Common myeloid progenitor, CD34-positive (primary cell): ENCODE data around the gene DDX27.

Experiments used
- CTCF ChIA-PET: fragments of 350-600 bp; sonication (Branson Sonifier 250); formaldehyde crosslinking; loops from one replicate; lab custom pipeline; 2021; ENCODE audit warnings: antibody characterized with exemption; lab: Charles Lee
- POLR2A ChIA-PET: fragments of 350-600 bp; sonication (Branson Sonifier 250); formaldehyde crosslinking; loops from one replicate; lab custom pipeline; 2021; ENCODE audit warnings: antibody characterized with exemption; lab: Charles Lee
- DNase-seq, 3 donors: peaks; one replicate each; pipeline versions ENCODE4 v3.0.0 to v3.0.0-alpha.2; 2013
- H3K27ac ChIP-seq, 2 experiments: 1 replicate in 1 of 2; 2 replicates in 1 of 2; pipeline ENCODE4 v1.7.0; 2013; ENCODE audit warnings: inconsistent platforms in 2 of 2, low read length in 2 of 2, mild to moderate bottlenecking in 2 of 2, low read depth in 1 of 2, moderate library complexity in 1 of 2; ENCODE audit not compliant: severe bottlenecking in 2 of 2, insufficient read depth in 1 of 2, poor library complexity in 1 of 2
- H3K27me3 ChIP-seq, 5 experiments: replicated peaks in 2 of 5; 1 replicate in 3 of 5; 2 replicates in 2 of 5; pipeline versions ENCODE4 v1.6.1 to v1.7.0; 2013; ENCODE audit warnings: low read length in 4 of 5, mild to moderate bottlenecking in 2 of 5, moderate library complexity in 2 of 5, inconsistent platforms in 1 of 5; ENCODE audit not compliant: insufficient read depth in 5 of 5, control insufficient read depth in 4 of 5
- H3K36me3 ChIP-seq, 4 experiments: 1 replicate in 2 of 4; 2 replicates in 2 of 4; pipeline versions ENCODE4 v1.6.1 to v1.7.0; 2013; ENCODE audit warnings: low read length in 3 of 4, control low read depth in 1 of 4, mild to moderate bottlenecking in 1 of 4; ENCODE audit not compliant: control insufficient read depth in 4 of 4, insufficient read depth in 4 of 4
- H3K4me1 ChIP-seq, 4 experiments: 1 replicate in 3 of 4; 2 replicates in 1 of 4; pipeline versions ENCODE4 v1.6.1 to v1.7.1; 2013; ENCODE audit warnings: low read length in 3 of 4, mild to moderate bottlenecking in 3 of 4, control low read depth in 1 of 4, inconsistent platforms in 1 of 4, moderate library complexity in 1 of 4; ENCODE audit not compliant: control insufficient read depth in 4 of 4, insufficient read depth in 4 of 4; ENCODE audit errors: control extremely low read depth in 1 of 4
- H3K4me3 ChIP-seq, 7 experiments: 1 replicate in 4 of 7; 2 replicates in 3 of 7; pipeline versions ENCODE4 v1.5.1 to v1.7.0; 2013; ENCODE audit warnings: mild to moderate bottlenecking in 7 of 7, low read length in 6 of 7, moderate library complexity in 6 of 7, inconsistent platforms in 2 of 7, low read depth in 2 of 7, control low read depth in 1 of 7; ENCODE audit not compliant: insufficient read depth in 4 of 7, control insufficient read depth in 1 of 7; ENCODE audit errors: extremely low read depth in 1 of 7
- H3K9me3 ChIP-seq, 5 experiments: 1 replicate in 4 of 5; 2 replicates in 1 of 5; pipeline versions ENCODE4 v1.6.1 to v1.7.1; 2013; ENCODE audit warnings: low read length in 4 of 5, mild to moderate bottlenecking in 2 of 5, inconsistent platforms in 1 of 5, low read depth in 1 of 5, moderate library complexity in 1 of 5; ENCODE audit not compliant: control insufficient read depth in 4 of 5, insufficient read depth in 2 of 5; ENCODE audit errors: control extremely low read depth in 1 of 5
- WGBS: methylation state at CpG from one replicate; pipeline ENCODE4 v1.1.5; 2013; ENCODE audit not compliant: insufficient coverage; 5-methylcytosine and 5-hydroxymethylcytosine counted together

DDX27 gene

GRCh38 chr20:49278036-49278817 is 59.0 kb downstream of the DDX27 start, which contains the start of gene ZNFX1:
Gene ZNFX1, minus strand, starts transcription at chr20:49278057. Its CDS starts 2,218 bp downstream, at chr20:49275839.
- DNase-seq, result peak; percentile 98 to 99 (median 99)
- H3K36me3 ChIP-seq, result peaks cover 36 to 62% (median 48%) of the 10 kb centered on the region in 4 experiments
- CTCF ChIA-PET, result interaction anchor here (0.6 kb wide), 1 partner anchor 46 kb away, joined by 3 read pairs; no protein-coding TSS in a partner anchor
- H3K9me3 ChIP-seq, result peaks cover 7 to 38% (median 36%) of the 10 kb centered on the region in 5 experiments
- peak within 1 kb of the TSS; percentile 90 to 98 (median 93) for H3K4me3 ChIP-seq
- POLR2A ChIA-PET, result interaction anchor here (0.5 to 2.2 kb wide), 9 partner anchors 9 to 82 kb away, joined by 3 to 16 read pairs (median 4); no protein-coding TSS in a partner anchor
- no peaks in the 10 kb centered on the region for H3K27me3 ChIP-seq
- peaks cover 10 to 42% (median 31%) of the 10 kb centered on the region in 4 experiments for H3K4me1 ChIP-seq
- 0% methylated on average over 64 of the region's 80 CpGs for WGBS
- peak within 1 kb of the TSS; percentile 89 to 97 for H3K27ac ChIP-seq

- Histone ChIP-seq H3K4me3 (peak overlapping the region; percentile 90 to 98 (median 93)), H3K27me3 (no peaks in the 10 kb centered on the region), H3K36me3 (peaks cover 40 to 62% (median 51%) of the 10 kb centered on the region in 4 experiments), H3K9me3 (peaks cover 7 to 46% (median 44%) of the 10 kb centered on the region in 5 experiments), H3K4me1 (peaks cover 10 to 49% (median 31%) of the 10 kb centered on the region in 4 experiments), H3K27ac (peak overlapping the region; percentile 89 to 97)
- WGBS, result 30% methylated on average over 33 of the region's 33 CpGs
- ChIA-PET POLR2A (interaction anchor here (1.1 to 2.2 kb wide), 6 partner anchors 8 to 43 kb away, joined by 3 to 16 read pairs (median 4); no protein-coding TSS in a partner anchor), CTCF (interaction anchor here (1.1 to 1.6 kb wide), 4 partner anchors 10 to 45 kb away, joined by 3 to 5 read pairs (median 4); no protein-coding TSS in a partner anchor)
- no peak for DNase-seq
Measured at GRCh38 chr20:49278818-49279676, 59.8 kb downstream of the DDX27 start.

GRCh38 chr20:49279677-49280462 is 60.7 kb downstream of the DDX27 start:
- H3K9me3 ChIP-seq, result peaks cover 7 to 50% (median 48%) of the 10 kb centered on the region in 5 experiments
- H3K36me3 ChIP-seq, result peaks cover 43 to 68% (median 58%) of the 10 kb centered on the region in 4 experiments
- 33% methylated on average over 3 of the region's 7 CpGs for WGBS

GRCh38 chr20:49280463-49281058 is 61.3 kb downstream of the DDX27 start:
- no peak overlapping the region for H3K27ac ChIP-seq
- no peak for DNase-seq
- ChIA-PET POLR2A (no interaction called here), CTCF (interaction anchor here (0.9 to 2.6 kb wide), 9 partner anchors 8 to 43 kb away, joined by 3 to 6 read pairs (median 4); no protein-coding TSS in a partner anchor)
- 86% methylated on average over 4 of the region's 6 CpGs for WGBS
- H3K9me3 ChIP-seq, result peaks cover 9 to 57% (median 53%) of the 10 kb centered on the region in 5 experiments
- peaks cover 10 to 49% (median 29%) of the 10 kb centered on the region in 4 experiments for H3K4me1 ChIP-seq
- peaks cover 50 to 69% (median 63%) of the 10 kb centered on the region in 4 experiments for H3K36me3 ChIP-seq
- peak overlapping the region in 5 of 7 experiments; percentile 90 to 98 (median 93) for H3K4me3 ChIP-seq
- H3K27me3 ChIP-seq, result no peaks in the 10 kb centered on the region

More at GRCh38 chr20:49279677-49280462, 60.7 kb downstream of the DDX27 start:
- H3K4me3 ChIP-seq, result peak overlapping the region; percentile 31 to 98 (median 92)
- peak in 1 of 3 donors; percentile 9 for DNase-seq
- ChIA-PET CTCF (interaction anchor here (0.9 to 2.6 kb wide), 9 partner anchors 9 to 44 kb away, joined by 3 to 6 read pairs (median 4); no protein-coding TSS in a partner anchor), POLR2A (interaction anchor here (1.1 to 2.2 kb wide), 2 partner anchors 7 to 41 kb away, joined by 3 to 16 read pairs; no protein-coding TSS in a partner anchor)
- peaks cover 10 to 49% (median 31%) of the 10 kb centered on the region in 4 experiments for H3K4me1 ChIP-seq
- no peaks in the 10 kb centered on the region for H3K27me3 ChIP-seq
- H3K27ac ChIP-seq, result peak overlapping the region in 1 of 2 experiments; percentile 67

- ChIA-PET CTCF (interaction anchor here (0.9 to 2.6 kb wide), 7 partner anchors 10 to 42 kb away, joined by 3 to 6 read pairs (median 4); no protein-coding TSS in a partner anchor), POLR2A (no interaction called here)
- H3K4me1 ChIP-seq, result peaks cover 7 to 41% (median 24%) of the 10 kb centered on the region in 4 experiments
- H3K27ac ChIP-seq, result no peak overlapping the region
- DNase-seq, result peak in 2 of 3 donors; percentile 67 to 68
- peaks cover 11 to 64% (median 60%) of the 10 kb centered on the region in 5 experiments for H3K9me3 ChIP-seq
- no peaks in the 10 kb centered on the region for H3K27me3 ChIP-seq
- H3K4me3 ChIP-seq, result peak overlapping the region in 4 of 7 experiments; percentile 90 to 98 (median 94)
- peaks cover 56 to 73% (median 70%) of the 10 kb centered on the region in 4 experiments for H3K36me3 ChIP-seq
- 89% methylated on average over 10 of the region's 13 CpGs for WGBS
Measured at GRCh38 chr20:49281059-49281912, 62.1 kb downstream of the DDX27 start.
